Stomach (tissue), 9 donors: ENCODE data around the gene RIN2. TPM values are rescaled to one million over a fixed set of nuclear protein-coding genes. Genes with fewer than 3 reads are reported as not detected.

Source experiments
- DNase-seq, 2 donors: peaks; one replicate each; pipeline versions ENCODE4 v3.0.0 to v3.0.0-alpha.2; 2013 to 2019
- H3K27ac ChIP-seq, 5 donors: fragments of 200-600 bp in 4 of 5; sonication (generic) in 4 of 5; one replicate each; pipeline ENCODE4 v1.5.1; 2013 to 2019; ENCODE audit warnings: mild to moderate bottlenecking in 1 of 5, moderate library complexity in 1 of 5
- H3K27me3 ChIP-seq, 3 donors: fragments of 200-600 bp; sonication (generic); one replicate each; pipeline ENCODE4 v1.5.1; 2017 to 2019; ENCODE audit warnings: mixed run types in 1 of 3
- H3K36me3 ChIP-seq, 4 donors: fragments of 200-600 bp; sonication (generic); 1 replicate in 3 of 4; 2 replicates in 1 of 4; pipeline ENCODE4 v1.5.1; 2016 to 2019
- H3K4me1 ChIP-seq, 4 donors: fragments of 200-600 bp; sonication (generic); one replicate each; pipeline ENCODE4 v1.5.1; 2016 to 2019
- H3K4me3 ChIP-seq, 4 donors: fragments of 200-600 bp; sonication (generic) in 3 of 4; one replicate each; pipeline ENCODE4 v1.5.1; 2016 to 2019; ENCODE audit warnings: mild to moderate bottlenecking in 1 of 4
- H3K9me3 ChIP-seq, 4 donors: fragments of 200-600 bp; sonication (generic); one replicate each; pipeline ENCODE4 v1.5.1; 2016 to 2019
- EP300 ChIP-seq: sonication (generic); formaldehyde crosslinking; IDR thresholded peaks from one replicate; pipeline ENCODE4 v1.6.1; 2017; ENCODE audit warnings: antibody characterized with exemption
- POLR2A ChIP-seq, 4 donors: fragments of 450-650 bp; IDR thresholded peaks; one replicate each; pipeline ENCODE4 v1.6.1; 2016; ENCODE audit warnings: antibody characterized with exemption in 4 of 4, control low read depth in 2 of 4, mild to moderate bottlenecking in 1 of 4, moderate library complexity in 1 of 4
- POLR2AphosphoS5 ChIP-seq, 3 donors: sonication (generic); formaldehyde crosslinking; IDR thresholded peaks; one replicate each; pipeline ENCODE4 v1.6.1; 2016; ENCODE audit warnings: antibody characterized with exemption in 3 of 3
- WGBS, 5 donors: extraction: QIAGEN DNeasy Blood & Tissue Kit in 3 of 5; methylation state at CpG; one replicate each; pipeline versions ENCODE4 v1.1.5 to v1.1.7; 2013 to 2018; 5-methylcytosine and 5-hydroxymethylcytosine counted together
- intact Hi-C: fragments of 100-400 bp; cut with DNase I; formaldehyde crosslinking; loops from one replicate; pipeline ENCODE4 v1.15.1; 2023; ENCODE audit warnings: low total_unique reads
- polyA plus RNA-seq, 3 donors: library from polyadenylated mRNA; stranded (reverse); fragments of 200-250 nt; gene quantifications; one replicate each; pipeline ENCODE4 v1.2.3, GENCODE V29; 2013
- total RNA-seq, 5 donors: library from RNA; depleted of rRNA; stranded (reverse); fragments of >200 nt; gene quantifications; one replicate each; pipeline versions ENCODE4 v1.1.0 to v1.2.3, GENCODE V29; 2014 to 2016
- TF ChIP-seq, protein P1 (sequence below), 7 experiments: fragments of 450-650 bp in 4 of 7; fragments of 200-600 bp in 3 of 7; sonication (generic) in 3 of 7; IDR thresholded peaks; one replicate each; pipeline ENCODE4 v1.5.1; 2016 to 2019; ENCODE audit warnings: antibody characterized with exemption in 7 of 7, control low read depth in 2 of 7, mild to moderate bottlenecking in 1 of 7
- donor health status: healthy with polysubstance abuse.
- donor health status: Bipolar disorder and iron deficiency.
- donor health status: healthy.

Gene RIN2
- total and polyA plus RNA-seq, 8 donors: 9.9 to 82.7 (median 27.0) TPM

DNA sequence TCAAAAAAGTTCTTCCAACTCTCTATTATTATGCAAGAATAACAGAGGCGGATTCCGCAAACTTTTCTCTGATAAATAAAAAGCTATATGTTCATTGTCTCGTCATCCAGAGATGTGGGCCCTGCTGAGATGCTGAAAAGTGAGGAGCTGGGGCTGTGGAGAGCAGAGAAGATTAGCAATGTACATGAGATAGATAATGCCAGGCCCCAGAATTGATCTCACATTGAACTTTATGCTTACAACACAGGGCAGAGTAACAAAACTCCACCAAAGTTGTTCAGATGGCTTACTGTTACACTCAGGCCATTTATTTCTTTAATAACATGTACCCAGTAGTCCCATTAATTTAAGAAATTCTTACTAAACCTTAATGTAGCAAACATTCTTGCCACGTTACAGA lies 32.7 kb upstream of the RIN2 start:
- Histone ChIP-seq H3K4me1 (no peaks in the 10 kb centered on the region), H3K4me3 (no peak overlapping the region), H3K36me3 (no peaks in the 10 kb centered on the region), H3K27ac (no peak overlapping the region), H3K27me3 (no peaks in the 10 kb centered on the region), H3K9me3 (no peaks in the 10 kb centered on the region)
- intact Hi-C loops: no loop called here
- DNase-seq: no peak
- 92 to 96% (median 94%) methylated on average over 4 of the region's 4 CpGs for WGBS, 5 donors
- TF ChIP-seq POLR2A (IDR thresholded peaks at IDR 0.05) (no peak), EP300 (no peak), POLR2AphosphoS5 (IDR thresholded peaks at IDR 0.05) (no peak)
- TF ChIP-seq, protein P1, sequence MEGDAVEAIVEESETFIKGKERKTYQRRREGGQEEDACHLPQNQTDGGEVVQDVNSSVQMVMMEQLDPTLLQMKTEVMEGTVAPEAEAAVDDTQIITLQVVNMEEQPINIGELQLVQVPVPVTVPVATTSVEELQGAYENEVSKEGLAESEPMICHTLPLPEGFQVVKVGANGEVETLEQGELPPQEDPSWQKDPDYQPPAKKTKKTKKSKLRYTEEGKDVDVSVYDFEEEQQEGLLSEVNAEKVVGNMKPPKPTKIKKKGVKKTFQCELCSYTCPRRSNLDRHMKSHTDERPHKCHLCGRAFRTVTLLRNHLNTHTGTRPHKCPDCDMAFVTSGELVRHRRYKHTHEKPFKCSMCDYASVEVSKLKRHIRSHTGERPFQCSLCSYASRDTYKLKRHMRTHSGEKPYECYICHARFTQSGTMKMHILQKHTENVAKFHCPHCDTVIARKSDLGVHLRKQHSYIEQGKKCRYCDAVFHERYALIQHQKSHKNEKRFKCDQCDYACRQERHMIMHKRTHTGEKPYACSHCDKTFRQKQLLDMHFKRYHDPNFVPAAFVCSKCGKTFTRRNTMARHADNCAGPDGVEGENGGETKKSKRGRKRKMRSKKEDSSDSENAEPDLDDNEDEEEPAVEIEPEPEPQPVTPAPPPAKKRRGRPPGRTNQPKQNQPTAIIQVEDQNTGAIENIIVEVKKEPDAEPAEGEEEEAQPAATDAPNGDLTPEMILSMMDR (IDR thresholded peaks at IDR 0.05): no peak

GRCh38 chr20:19725814-19726525 lies 32.1 kb upstream of the RIN2 start:
- DNase-seq: no peak
- intact Hi-C loops: no loop called here
- Histone ChIP-seq H3K4me3 (no peak overlapping the region), H3K36me3 (no peaks in the 10 kb centered on the region), H3K9me3 (no peaks in the 10 kb centered on the region), H3K27me3 (no peaks in the 10 kb centered on the region), H3K27ac (no peak overlapping the region), H3K4me1 (no peaks in the 10 kb centered on the region)
- TF ChIP-seq, protein P1 (IDR thresholded peaks at IDR 0.05): no peak
- no peak for TF ChIP-seq EP300
- no peak for TF ChIP-seq POLR2A (IDR thresholded peaks at IDR 0.05)
- TF ChIP-seq POLR2AphosphoS5 (IDR thresholded peaks at IDR 0.05): no peak
- 78 to 94% (median 83%) methylated on average over 1 of the region's 1 CpG for WGBS, 5 donors

GRCh38 chr20:19727251-19727847 lies 30.7 kb upstream of the RIN2 start:
- Histone ChIP-seq H3K27ac (no peak overlapping the region), H3K9me3 (no peaks in the 10 kb centered on the region), H3K4me3 (no peak overlapping the region), H3K27me3 (no peaks in the 10 kb centered on the region), H3K36me3 (no peaks in the 10 kb centered on the region), H3K4me1 (no peaks in the 10 kb centered on the region)
- no peak for TF ChIP-seq EP300
- no peak for TF ChIP-seq POLR2A (IDR thresholded peaks at IDR 0.05)
- TF ChIP-seq POLR2AphosphoS5 (IDR thresholded peaks at IDR 0.05): no peak
- TF ChIP-seq, protein P1 (IDR thresholded peaks at IDR 0.05): no peak
- intact Hi-C loops: no loop called here
- DNase-seq: no peak
- WGBS, 5 donors: 87 to 95% (median 94%) methylated on average over 10 of the region's 10 CpGs

GRCh38 chr20:19729672-19730071 lies 28.4 kb upstream of the RIN2 start:
- no peak overlapping the region for H3K4me3 ChIP-seq
- H3K27me3 ChIP-seq: no peaks in the 10 kb centered on the region
- H3K9me3 ChIP-seq: no peaks in the 10 kb centered on the region
- intact Hi-C loops: no loop called here
- WGBS, 5 donors: 75 to 95% (median 92%) methylated on average over 3 to 4 of the region's 4 CpGs
- no peak for TF ChIP-seq EP300
- no peak for TF ChIP-seq POLR2A (IDR thresholded peaks at IDR 0.05)
- TF ChIP-seq POLR2AphosphoS5 (IDR thresholded peaks at IDR 0.05): no peak
- TF ChIP-seq, protein P1 (IDR thresholded peaks at IDR 0.05): no peak
- H3K27ac ChIP-seq: no peak overlapping the region
- H3K4me1 ChIP-seq: peaks cover 0 to 6% (median 2%) of the 10 kb centered on the region in 4 donors
- DNase-seq: no peak
- H3K36me3 ChIP-seq: no peaks in the 10 kb centered on the region
